CD4-positive, alpha-beta T cell treated with Interleukin-6 at 100 ng/mL for 8 hours (primary cell): ENCODE measurements around the gene UGT2B15.
"Not testable (repeated sequence)": the region's sequence is repeated elsewhere in the genome, so short reads cannot be mapped to it uniquely, and the experiment has no call there.

Experiments used
- DNase-seq: peaks from one replicate; pipeline ENCODE4 v3.0.0-alpha.2; 2020; ENCODE audit warnings: mixed read lengths, low spot score

Gene UGT2B15

DNA sequence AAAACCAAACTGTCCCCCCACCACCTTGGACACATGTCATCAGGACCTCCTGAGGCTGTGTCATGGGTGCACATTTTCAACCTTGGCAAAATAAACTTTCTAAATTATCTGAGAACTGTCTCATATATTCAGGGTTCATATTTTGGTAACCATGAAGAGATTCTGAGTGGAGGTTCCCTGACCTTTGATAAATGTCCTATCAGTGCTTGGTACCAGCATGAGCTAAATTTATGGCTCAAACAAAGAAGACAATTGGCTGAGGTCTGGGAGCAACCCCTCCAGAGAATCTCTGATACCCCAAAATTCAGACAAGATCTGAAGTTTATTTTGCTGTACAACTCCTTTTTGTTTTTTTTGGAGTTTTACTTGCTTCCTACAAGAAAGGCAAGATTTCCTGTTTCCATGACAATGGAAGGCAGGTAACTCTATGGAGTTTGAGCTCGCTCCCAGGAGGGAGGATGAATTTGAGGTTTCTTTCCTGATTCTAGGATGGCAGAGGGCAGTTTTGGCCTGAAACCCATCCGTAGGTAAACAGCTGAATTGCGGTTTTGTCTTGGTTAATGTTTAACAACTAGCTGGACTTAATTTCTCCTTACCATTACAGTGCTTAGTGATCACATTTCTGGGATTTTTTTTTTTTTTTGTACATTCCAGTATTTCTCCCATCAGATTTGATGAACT is 14.5 kb downstream of the UGT2B15 start:
- DNase-seq, result no peak

DNA sequence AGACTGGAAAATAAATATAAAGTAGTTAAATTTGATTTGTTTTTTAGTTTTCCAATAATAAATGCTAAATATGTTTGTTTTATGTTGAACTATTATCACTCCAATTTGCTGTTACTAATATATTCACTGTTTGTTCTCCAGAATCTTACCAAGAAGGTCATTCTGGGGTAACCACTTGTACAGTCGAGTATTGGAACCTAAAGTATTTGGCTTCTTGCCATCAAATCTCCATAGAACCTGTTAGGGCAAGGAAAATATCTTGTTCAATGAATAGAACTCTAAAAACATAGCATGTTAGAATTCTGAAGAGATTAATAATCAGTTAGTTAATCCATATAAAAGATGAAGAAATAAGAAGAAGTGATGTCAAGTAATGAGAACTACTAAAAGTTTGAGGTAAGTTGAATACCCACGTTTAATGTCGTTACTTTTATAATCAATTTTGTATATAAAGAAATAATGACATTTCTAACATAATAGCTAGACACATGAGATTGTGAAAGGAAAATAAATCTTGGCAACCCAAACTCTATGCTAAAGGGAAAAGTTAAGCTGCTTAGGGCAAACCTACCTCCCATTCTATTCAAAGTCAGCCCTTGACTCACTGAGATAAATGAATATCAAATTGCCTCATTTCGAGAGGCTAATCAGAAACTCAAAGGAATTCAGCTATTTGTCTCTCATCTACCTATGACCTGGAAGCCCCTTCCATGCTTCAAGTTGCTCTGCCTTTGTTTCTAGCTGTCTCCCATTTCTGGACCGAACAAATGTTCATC is 15.3 kb downstream of the UGT2B15 start:
- DNase-seq, result no peak

DNA sequence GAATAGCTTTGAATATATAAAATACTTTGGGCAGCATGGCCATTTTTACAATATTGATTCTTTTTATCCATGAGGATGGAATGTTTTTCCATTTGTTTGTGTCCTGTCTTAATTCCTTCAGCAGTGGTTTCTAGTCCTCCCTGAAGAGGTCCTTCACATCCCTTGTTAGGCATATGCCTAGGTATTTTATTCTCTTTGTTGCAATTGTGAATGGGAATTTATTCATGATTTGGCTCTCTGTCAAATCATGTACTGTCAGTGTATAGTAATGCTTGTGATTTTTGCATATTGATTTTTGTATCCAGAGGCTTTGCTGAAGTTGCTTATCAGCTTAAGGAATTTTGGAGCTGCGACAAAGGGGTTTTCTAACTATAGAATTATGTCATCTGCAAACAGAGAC is 18.5 kb downstream of the UGT2B15 start:
- no peak for DNase-seq

DNA sequence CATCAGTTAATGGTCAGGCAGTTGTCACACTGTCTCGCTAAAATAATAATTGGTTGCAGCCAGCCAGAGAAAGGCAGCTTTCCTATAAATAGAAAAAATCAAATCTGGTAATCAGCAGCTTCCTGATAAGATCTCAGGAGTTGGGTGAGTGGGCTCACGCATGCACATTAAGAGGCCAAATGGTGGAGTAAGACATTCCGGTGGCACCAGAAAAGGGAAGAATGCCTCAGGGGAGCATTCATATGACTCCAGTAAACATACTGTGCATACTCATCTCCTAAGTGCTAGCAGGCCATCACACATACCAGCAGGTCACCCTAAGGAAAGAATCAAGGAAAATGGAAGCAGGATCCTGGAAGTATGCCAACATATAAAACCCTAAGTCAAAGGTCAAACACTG is 40.1 kb downstream of the UGT2B15 start:
- no peak for DNase-seq

DNA sequence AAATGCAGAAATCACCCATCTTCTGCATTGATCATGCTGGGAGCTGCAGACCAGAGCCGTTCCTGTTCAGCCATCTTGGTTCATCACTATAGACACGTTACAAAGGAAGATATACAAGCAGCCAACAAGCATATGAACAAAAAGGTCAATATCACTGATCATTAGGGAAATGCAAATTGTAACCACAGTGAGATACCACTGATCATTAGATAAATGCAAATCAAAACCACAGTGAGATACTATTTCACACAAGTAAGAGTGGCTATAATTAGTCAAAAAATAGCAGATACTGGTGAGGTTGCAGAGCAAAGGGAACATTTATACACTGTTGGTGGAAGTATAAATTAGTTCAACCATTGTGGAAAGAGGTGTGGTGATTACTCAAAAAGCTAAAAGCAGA is 47.7 kb downstream of the UGT2B15 start:
- DNase-seq, result not testable (repeated sequence)

DNA sequence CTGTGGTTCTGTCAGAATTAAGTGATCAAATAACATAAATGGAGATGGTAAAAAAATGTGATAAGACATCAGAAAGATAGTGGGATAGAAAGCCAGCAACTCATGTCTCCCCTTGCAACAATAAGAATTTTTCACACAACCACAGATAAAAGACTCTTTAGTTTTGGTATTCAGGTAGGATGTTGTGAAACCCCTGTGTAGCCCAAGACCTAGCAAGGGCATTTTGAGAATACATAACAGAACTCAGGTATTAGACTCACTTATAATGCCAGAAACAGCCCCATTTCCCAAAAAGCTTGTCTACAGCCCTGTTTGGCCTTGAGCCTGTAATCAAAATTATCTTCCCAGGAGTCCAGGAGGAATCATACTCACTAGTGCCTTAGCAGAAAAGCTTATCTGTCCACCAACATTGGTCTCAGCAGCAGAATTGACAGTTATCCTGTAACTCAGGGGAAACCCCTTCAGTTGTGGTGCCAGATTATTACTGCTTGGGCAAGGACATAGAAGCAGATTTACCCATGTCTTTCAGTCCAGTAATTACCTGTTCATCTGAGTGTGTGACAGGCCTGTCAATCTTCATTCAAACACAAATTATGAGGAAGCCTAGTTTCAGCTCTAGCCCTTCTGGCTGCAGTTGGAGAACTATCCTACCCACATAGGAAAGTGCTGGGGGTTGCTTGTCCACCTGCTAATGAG is 53.3 kb downstream of the UGT2B15 start:
- no peak for DNase-seq

DNA sequence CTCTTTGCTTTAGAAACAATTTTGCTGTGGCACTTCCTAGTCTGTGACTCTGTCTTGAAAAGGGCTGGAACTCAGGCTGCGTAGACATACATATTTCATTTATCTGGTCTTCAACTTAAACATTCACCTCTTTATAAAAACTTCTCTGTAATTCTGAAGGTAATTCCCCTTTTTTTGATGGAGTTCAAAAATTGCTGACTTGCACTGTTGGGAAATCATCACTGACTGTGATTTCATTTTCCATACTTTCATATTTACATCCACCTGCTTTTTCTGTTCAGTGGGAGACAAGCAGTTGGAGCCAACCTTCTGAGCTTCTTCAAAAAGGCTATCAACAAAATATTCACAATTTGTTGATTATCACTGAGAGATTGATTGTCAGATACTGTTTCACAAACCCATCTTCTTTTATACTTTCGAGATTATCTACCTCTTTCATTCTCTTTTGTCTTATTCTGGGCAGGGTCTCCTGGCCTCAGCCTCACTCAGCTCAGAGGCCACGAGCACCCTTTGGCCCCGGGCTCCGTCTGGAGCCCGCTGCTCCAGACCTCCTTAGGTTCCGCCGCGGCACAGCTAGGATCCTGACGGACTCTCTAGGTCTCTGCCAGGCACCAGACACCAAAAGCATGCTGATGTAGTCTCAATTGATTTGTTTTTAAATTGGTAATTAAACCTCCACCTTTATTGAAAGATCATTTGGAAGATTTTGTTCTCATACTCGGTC is 54.6 kb downstream of the UGT2B15 start:
- no peak for DNase-seq

DNA sequence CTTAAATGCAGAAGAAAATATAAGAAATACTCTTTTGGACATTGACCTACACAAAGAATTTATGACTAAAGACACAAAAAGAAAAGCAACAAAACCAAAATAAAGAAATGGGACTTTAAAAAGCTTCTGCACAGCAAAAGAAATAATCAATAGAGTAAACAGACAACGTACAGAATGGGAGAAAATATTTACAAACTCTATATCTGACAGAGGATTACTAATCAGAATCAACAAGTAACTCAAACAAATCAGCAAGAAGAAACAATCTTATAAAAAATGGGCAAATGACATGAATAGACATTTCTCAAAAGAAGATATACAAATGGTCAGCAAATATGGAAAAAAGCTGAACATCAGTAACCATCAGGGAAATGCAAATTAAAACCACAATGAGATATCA is 56.7 kb downstream of the UGT2B15 start:
- no peak for DNase-seq

DNA sequence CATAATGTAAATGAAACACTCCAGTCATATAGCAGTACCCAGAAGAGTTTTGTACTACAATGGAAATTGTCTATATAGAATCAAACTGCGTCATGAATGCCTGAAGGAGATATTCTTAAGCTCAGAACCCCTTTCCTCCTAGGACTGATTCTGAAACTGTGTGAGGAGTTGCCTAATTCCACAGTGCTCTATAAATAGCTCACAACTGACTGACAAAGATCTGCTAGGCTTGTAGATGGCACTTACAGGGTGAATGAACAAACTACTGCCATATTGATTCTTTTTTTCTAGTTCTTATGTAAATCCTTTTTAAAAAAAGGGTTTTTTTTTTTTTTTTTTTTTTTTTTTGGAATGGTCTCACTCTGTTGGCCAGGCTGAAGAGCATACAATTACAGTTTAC is 64.2 kb downstream of the UGT2B15 start:
- DNase-seq, result no peak

DNA sequence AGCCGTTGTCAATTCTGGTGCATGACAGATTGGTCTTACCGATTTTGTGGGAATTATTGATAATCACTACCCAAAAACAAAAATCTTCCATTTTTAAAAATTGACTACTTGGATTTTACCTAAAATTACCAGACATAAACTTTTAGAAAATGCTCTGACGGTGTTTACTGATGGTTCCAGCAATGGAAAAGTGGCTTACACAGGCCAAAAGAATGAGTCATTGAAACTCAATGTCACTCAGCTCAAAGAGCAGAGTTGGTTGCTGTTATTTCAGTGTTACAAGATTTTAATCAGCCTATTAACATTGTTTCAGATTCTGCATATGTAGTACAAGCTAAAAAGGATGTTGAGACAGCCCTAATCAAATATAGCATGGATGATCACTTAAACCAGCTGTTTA is 71.3 kb downstream of the UGT2B15 start:
- no peak for DNase-seq

DNA sequence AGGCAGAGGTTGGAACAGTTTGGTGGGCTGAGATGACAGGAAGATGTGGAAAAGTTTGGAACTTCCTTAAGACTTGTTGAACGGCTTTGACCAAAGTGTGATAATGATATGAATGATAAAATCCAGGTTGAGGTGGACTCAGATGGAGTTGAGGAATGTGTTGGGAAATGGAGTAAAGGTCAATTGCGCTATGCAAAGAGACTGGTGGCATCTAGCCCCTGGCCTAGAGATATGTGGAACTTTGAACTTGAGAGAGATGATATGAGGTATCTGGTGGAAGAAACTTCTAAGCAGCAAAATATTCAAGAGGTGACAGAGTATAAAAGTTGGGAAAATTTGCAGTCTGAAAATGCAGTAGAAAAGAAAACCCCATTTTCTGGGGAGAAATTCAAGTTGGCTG is 73.0 kb downstream of the UGT2B15 start:
- no peak for DNase-seq
